Measurements from ENCODE around the gene DENND4A.

Gene DENND4A

DNA sequence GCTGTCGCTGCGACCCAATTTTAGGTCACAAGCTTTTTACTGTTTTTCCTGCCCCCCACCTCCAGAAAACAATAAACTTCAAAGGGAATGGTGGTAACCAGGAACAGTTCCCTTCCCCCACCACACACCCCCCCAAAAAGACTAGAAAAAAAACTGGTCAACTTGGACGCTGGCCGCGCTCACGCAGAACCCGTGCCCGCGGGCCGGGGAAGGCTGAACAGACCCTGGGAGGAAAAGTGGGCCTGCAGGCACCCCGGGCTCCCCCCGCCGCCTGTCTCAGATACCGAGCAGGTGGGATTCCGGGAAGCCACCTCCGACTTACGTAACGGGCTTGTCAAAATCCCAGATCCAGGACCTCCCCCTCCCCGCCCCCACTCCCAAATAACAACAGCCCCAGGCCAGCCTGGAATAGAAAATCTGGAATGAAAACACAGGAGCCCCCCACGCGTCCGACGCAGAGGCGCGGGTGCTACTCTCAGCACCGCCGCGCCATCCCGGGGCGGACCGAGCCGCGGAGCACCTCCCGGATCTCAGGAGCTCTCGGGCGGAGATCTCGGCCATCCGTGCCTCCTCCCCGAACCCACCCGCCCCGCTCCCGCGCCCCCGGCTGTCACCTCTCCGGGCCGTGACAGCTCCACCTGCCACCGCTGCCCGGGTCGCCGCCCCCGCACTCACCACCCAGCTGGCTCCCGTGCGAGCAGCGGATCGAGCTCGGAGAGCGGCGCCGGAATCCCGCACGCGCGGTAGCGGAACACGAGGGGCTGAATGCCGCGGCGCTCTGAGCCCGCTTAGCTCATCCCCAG lies 557 bp downstream of the DENND4A start (continued):
- peak; percentile 81 for TF ChIP-seq ZNF629 (tag by site-specific recombination; IDR thresholded peaks at IDR 0.05)
- TF ChIP-seq KLF10 (tag by site-specific recombination; IDR thresholded peaks at IDR 0.05), result peak; percentile 79; the same call in 1 of the 2 replicates
- peak; percentile 93 for TF ChIP-seq ZNF335 (tag by site-specific recombination; conservative IDR thresholded peaks at IDR 0.05)
- TF ChIP-seq, protein P1, sequence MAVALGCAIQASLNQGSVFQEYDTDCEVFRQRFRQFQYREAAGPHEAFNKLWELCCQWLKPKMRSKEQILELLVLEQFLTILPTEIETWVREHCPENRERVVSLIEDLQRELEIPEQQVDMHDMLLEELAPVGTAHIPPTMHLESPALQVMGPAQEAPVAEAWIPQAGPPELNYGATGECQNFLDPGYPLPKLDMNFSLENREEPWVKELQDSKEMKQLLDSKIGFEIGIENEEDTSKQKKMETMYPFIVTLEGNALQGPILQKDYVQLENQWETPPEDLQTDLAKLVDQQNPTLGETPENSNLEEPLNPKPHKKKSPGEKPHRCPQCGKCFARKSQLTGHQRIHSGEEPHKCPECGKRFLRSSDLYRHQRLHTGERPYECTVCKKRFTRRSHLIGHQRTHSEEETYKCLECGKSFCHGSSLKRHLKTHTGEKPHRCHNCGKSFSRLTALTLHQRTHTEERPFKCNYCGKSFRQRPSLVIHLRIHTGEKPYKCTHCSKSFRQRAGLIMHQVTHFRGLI (tag by site-specific recombination; IDR thresholded peaks at IDR 0.05), result peak; percentile 55; the same call in 1 of the 2 replicates
- TF ChIP-seq ZNF433 (tag by site-specific recombination; IDR thresholded peaks at IDR 0.05; ENCODE audit: low read depth), result no peak
- TF ChIP-seq SP3 (tag by site-specific recombination; IDR thresholded peaks at IDR 0.05), result peak; percentile 28
- no peak for TF ChIP-seq GLI2 (tag by site-specific recombination; IDR thresholded peaks at IDR 0.05; ENCODE audit: borderline replicate concordance, low read depth)
- TF ChIP-seq YY2 (tag by site-specific recombination; IDR thresholded peaks at IDR 0.05), result no peak
- TF ChIP-seq, protein P2, sequence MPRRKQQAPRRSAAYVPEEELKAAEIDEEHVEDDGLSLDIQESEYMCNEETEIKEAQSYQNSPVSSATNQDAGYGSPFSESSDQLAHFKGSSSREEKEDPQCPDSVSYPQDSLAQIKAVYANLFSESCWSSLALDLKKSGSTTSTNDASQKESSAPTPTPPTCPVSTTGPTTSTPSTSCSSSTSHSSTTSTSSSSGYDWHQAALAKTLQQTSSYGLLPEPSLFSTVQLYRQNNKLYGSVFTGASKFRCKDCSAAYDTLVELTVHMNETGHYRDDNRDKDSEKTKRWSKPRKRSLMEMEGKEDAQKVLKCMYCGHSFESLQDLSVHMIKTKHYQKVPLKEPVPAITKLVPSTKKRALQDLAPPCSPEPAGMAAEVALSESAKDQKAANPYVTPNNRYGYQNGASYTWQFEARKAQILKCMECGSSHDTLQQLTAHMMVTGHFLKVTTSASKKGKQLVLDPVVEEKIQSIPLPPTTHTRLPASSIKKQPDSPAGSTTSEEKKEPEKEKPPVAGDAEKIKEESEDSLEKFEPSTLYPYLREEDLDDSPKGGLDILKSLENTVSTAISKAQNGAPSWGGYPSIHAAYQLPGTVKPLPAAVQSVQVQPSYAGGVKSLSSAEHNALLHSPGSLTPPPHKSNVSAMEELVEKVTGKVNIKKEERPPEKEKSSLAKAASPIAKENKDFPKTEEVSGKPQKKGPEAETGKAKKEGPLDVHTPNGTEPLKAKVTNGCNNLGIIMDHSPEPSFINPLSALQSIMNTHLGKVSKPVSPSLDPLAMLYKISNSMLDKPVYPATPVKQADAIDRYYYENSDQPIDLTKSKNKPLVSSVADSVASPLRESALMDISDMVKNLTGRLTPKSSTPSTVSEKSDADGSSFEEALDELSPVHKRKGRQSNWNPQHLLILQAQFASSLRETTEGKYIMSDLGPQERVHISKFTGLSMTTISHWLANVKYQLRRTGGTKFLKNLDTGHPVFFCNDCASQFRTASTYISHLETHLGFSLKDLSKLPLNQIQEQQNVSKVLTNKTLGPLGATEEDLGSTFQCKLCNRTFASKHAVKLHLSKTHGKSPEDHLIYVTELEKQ (tag by site-specific recombination; IDR thresholded peaks at IDR 0.05; ENCODE audit: borderline replicate concordance), result no peak; the same call in 1 of the 2 replicates
- TF ChIP-seq MYNN (tag by site-specific recombination; IDR thresholded peaks at IDR 0.05; ENCODE audit: borderline replicate concordance), result no peak; the same call in 1 of the 2 replicates
- no peak for TF ChIP-seq ZNF555 (tag by site-specific recombination; conservative IDR thresholded peaks at IDR 0.05)
- no peak for TF ChIP-seq ZNF175 (tag by site-specific recombination; IDR thresholded peaks at IDR 0.05)
- peak; percentile 89 for TF ChIP-seq ZNF341 (tag by site-specific recombination; IDR thresholded peaks at IDR 0.05; ENCODE audit: low read depth)
- TF ChIP-seq ZNF37A (tag by site-specific recombination; IDR thresholded peaks at IDR 0.05), result no peak
- TF ChIP-seq, protein P3, sequence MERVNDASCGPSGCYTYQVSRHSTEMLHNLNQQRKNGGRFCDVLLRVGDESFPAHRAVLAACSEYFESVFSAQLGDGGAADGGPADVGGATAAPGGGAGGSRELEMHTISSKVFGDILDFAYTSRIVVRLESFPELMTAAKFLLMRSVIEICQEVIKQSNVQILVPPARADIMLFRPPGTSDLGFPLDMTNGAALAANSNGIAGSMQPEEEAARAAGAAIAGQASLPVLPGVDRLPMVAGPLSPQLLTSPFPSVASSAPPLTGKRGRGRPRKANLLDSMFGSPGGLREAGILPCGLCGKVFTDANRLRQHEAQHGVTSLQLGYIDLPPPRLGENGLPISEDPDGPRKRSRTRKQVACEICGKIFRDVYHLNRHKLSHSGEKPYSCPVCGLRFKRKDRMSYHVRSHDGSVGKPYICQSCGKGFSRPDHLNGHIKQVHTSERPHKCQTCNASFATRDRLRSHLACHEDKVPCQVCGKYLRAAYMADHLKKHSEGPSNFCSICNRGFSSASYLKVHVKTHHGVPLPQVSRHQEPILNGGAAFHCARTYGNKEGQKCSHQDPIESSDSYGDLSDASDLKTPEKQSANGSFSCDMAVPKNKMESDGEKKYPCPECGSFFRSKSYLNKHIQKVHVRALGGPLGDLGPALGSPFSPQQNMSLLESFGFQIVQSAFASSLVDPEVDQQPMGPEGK (tag by site-specific recombination; IDR thresholded peaks at IDR 0.05), result peak; percentile 99
- TF ChIP-seq KLF8 (tag by site-specific recombination; IDR thresholded peaks at IDR 0.05), result peak; percentile 81
- TF ChIP-seq ZNF501 (tag by site-specific recombination; IDR thresholded peaks at IDR 0.05), result peak; percentile 87
- TF ChIP-seq EGR2 (tag by site-specific recombination; IDR thresholded peaks at IDR 0.05; ENCODE audit: low read depth), result peak; percentile 93
- no peak for TF ChIP-seq ZNF529 (tag by site-specific recombination; IDR thresholded peaks at IDR 0.05; ENCODE audit: insufficient replicate concordance)
- TF ChIP-seq ZFP37 (tag by site-specific recombination; IDR thresholded peaks at IDR 0.05), result peak; percentile 74; the same call in 1 of the 2 replicates
- TF ChIP-seq ZNF664 (tag by site-specific recombination; IDR thresholded peaks at IDR 0.05), result no peak
- peak; percentile 36; the same call in 1 of the 2 replicates for TF ChIP-seq ZBTB48 (tag by site-specific recombination; IDR thresholded peaks at IDR 0.05)
- TF ChIP-seq ZBTB17 (tag by site-specific recombination; IDR thresholded peaks at IDR 0.05), result peak; percentile 52
- TF ChIP-seq, protein P4, sequence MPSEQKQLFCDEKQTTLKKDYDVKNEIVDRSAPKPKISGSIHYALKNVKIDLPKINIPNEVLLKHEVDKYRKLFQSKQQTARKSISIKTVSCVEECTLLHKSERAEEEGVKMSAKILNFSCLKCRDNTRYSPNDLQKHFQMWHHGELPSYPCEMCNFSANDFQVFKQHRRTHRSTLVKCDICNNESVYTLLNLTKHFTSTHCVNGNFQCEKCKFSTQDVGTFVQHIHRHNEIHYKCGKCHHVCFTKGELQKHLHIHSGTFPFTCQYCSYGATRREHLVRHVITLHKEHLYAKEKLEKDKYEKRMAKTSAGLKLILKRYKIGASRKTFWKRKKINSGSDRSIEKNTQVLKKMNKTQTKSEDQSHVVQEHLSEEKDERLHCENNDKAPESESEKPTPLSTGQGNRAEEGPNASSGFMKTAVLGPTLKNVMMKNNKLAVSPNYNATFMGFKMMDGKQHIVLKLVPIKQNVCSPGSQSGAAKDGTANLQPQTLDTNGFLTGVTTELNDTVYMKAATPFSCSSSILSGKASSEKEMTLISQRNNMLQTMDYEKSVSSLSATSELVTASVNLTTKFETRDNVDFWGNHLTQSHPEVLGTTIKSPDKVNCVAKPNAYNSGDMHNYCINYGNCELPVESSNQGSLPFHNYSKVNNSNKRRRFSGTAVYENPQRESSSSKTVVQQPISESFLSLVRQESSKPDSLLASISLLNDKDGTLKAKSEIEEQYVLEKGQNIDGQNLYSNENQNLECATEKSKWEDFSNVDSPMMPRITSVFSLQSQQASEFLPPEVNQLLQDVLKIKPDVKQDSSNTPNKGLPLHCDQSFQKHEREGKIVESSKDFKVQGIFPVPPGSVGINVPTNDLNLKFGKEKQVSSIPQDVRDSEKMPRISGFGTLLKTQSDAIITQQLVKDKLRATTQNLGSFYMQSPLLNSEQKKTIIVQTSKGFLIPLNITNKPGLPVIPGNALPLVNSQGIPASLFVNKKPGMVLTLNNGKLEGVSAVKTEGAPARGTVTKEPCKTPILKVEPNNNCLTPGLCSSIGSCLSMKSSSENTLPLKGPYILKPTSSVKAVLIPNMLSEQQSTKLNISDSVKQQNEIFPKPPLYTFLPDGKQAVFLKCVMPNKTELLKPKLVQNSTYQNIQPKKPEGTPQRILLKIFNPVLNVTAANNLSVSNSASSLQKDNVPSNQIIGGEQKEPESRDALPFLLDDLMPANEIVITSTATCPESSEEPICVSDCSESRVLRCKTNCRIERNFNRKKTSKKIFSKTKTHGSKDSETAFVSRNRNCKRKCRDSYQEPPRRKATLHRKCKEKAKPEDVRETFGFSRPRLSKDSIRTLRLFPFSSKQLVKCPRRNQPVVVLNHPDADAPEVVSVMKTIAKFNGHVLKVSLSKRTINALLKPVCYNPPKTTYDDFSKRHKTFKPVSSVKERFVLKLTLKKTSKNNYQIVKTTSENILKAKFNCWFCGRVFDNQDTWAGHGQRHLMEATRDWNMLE (tag by site-specific recombination; conservative IDR thresholded peaks at IDR 0.05; ENCODE audit: low read depth), result no peak

Measured in HEK293 (cell line).